GM23338 (cell line): ENCODE results near the gene NEDD4. TPM values are rescaled to one million over a fixed set of nuclear protein-coding genes. Genes with fewer than 3 reads are reported as not detected.

ENCODE experiments used
- ATAC-seq: fragments of 200-7000 bp; cut with Tn5 transposase; 3 replicates; pipeline ENCODE4 v1.9.1; 2020
- DNase-seq: peaks from one replicate; pipeline ENCODE4 v3.0.0-alpha.2; 2015; ENCODE audit warnings: low spot score
- H2AFZ ChIP-seq: fragments of 200-600 bp; sonication (generic); 2 replicates; pipeline ENCODE4 v1.8.0; 2016; ENCODE audit warnings: antibody characterized with exemption, mild to moderate bottlenecking, moderate library complexity
- H3F3A ChIP-seq: fragments of 200-600 bp; sonication (generic); replicated peaks from 2 replicates; pipeline ENCODE4 v1.8.0; 2017; ENCODE audit warnings: antibody characterized with exemption, mixed run types, low read depth
- H3K27ac ChIP-seq: fragments of 200-600 bp; sonication (generic); 2 replicates; pipeline ENCODE4 v1.6.1; 2016; ENCODE audit warnings: low read depth
- H3K27me3 ChIP-seq: fragments of 200-600 bp; sonication (generic); 2 replicates; pipeline ENCODE4 v1.8.0; 2016; ENCODE audit warnings: mild to moderate bottlenecking, mixed run types, moderate library complexity; ENCODE audit not compliant: insufficient read depth
- H3K36me3 ChIP-seq: fragments of 200-600 bp; sonication (generic); 2 replicates; pipeline ENCODE4 v1.8.0; 2016; ENCODE audit warnings: mild to moderate bottlenecking; ENCODE audit not compliant: insufficient read depth
- H3K4me1 ChIP-seq: fragments of 200-600 bp; sonication (generic); 2 replicates; pipeline ENCODE4 v1.8.0; 2016; ENCODE audit warnings: mild to moderate bottlenecking, moderate library complexity; ENCODE audit not compliant: insufficient read depth
- H3K4me2 ChIP-seq: fragments of 200-600 bp; sonication (generic); 2 replicates; pipeline ENCODE4 v1.7.1; 2017; ENCODE audit warnings: mixed run types
- H3K4me3 ChIP-seq: fragments of 200-600 bp; sonication (generic); 2 replicates; pipeline ENCODE4 v1.6.1; 2016; ENCODE audit warnings: mixed run types
- H3K79me2 ChIP-seq: fragments of 200-600 bp; sonication (generic); replicated peaks from 2 replicates; pipeline ENCODE4 v1.8.0; 2017; ENCODE audit warnings: mild to moderate bottlenecking; ENCODE audit not compliant: insufficient read depth
- H3K9me2 ChIP-seq: fragments of 200-600 bp; sonication (generic); 2 replicates; pipeline ENCODE4 v1.8.0; 2017; ENCODE audit not compliant: insufficient read depth
- H4K20me1 ChIP-seq: fragments of 200-600 bp; sonication (generic); replicated peaks from 2 replicates; pipeline ENCODE4 v1.8.0; 2017; ENCODE audit warnings: mild to moderate bottlenecking; ENCODE audit not compliant: insufficient read depth
- H3K27ac Mint-ChIP-seq: 2 replicates; pipeline ENCODE4 v1.8.0; 2020; ENCODE audit warnings: inconsistent platforms, mild to moderate bottlenecking, moderate library complexity, mixed read lengths
- H3K27me3 Mint-ChIP-seq: 3 replicates; pipeline ENCODE4 v1.8.0; 2022; ENCODE audit warnings: low read depth, mild to moderate bottlenecking, moderate library complexity, mixed read lengths, inconsistent platforms; ENCODE audit not compliant: insufficient read depth, poor library complexity
- H3K36me3 Mint-ChIP-seq: 3 replicates; pipeline ENCODE4 v1.8.0; 2021; ENCODE audit warnings: low read depth, mild to moderate bottlenecking, inconsistent platforms, moderate library complexity, mixed read lengths
- H3K4me1 Mint-ChIP-seq: 3 replicates; pipeline ENCODE4 v1.8.0; 2020; ENCODE audit warnings: mild to moderate bottlenecking, inconsistent platforms, mixed read lengths
- H3K4me3 Mint-ChIP-seq: 3 replicates; pipeline ENCODE4 v1.8.0; 2021; ENCODE audit warnings: moderate library complexity, mild to moderate bottlenecking, inconsistent platforms, mixed read lengths
- H3K9me3 Mint-ChIP-seq: 3 replicates; pipeline ENCODE4 v1.8.0; 2020; ENCODE audit warnings: moderate library complexity, mild to moderate bottlenecking, inconsistent platforms, mixed read lengths
- CTCF ChIP-seq, 2 experiments: fragments of 200-600 bp in 1 of 2; sonication (generic) in 1 of 2; conservative IDR thresholded peaks; 2 replicates each; pipeline versions ENCODE4 v1.5.1 to v1.6.1; 2016 to 2017; ENCODE audit warnings: antibody characterized with exemption in 2 of 2, low read depth in 2 of 2, mild to moderate bottlenecking in 2 of 2, moderate library complexity in 1 of 2
- EZH2 ChIP-seq: fragments of 200-600 bp; sonication (generic); IDR thresholded peaks from one replicate; pipeline ENCODE4 v1.8.0; 2017; ENCODE audit warnings: antibody characterized with exemption, mild to moderate bottlenecking, low read depth; ENCODE audit not compliant: unreplicated experiment
- EZH2phosphoT487 ChIP-seq: fragments of 200-600 bp; sonication (generic); IDR thresholded peaks from one replicate; pipeline ENCODE4 v1.8.1; 2018; ENCODE audit warnings: antibody characterized with exemption; ENCODE audit not compliant: unreplicated experiment
- JUNB ChIP-seq: IDR thresholded peaks from one replicate; pipeline ENCODE4 v1.6.1; 2016; ENCODE audit warnings: antibody characterized with exemption; ENCODE audit not compliant: unreplicated experiment
- NANOG ChIP-seq: IDR thresholded peaks from 2 replicates; pipeline ENCODE4 v1.6.1; 2016; ENCODE audit warnings: antibody characterized with exemption, borderline replicate concordance
- POLR2AphosphoS5 ChIP-seq: IDR thresholded peaks from 2 replicates; pipeline ENCODE4 v1.6.1; 2016; ENCODE audit warnings: antibody characterized with exemption, low read depth
- REST ChIP-seq: IDR thresholded peaks from one replicate; pipeline ENCODE4 v1.6.1; 2018; ENCODE audit warnings: antibody characterized with exemption; ENCODE audit not compliant: unreplicated experiment
- ZNF331 ChIP-seq: fragments of 250-450 bp; sonication (Bioruptor Pico); IDR thresholded peaks from 2 replicates; pipeline ENCODE4 v1.5.0; 2020; ENCODE audit warnings: low read depth, mild to moderate bottlenecking, moderate library complexity
- ZNF462 ChIP-seq: fragments of 250-450 bp; sonication (Bioruptor Pico); IDR thresholded peaks from 2 replicates; pipeline ENCODE4 v1.5.0; 2020; ENCODE audit warnings: mild to moderate bottlenecking, moderate library complexity
- polyA plus RNA-seq: library from polyadenylated mRNA; unstranded; fragments of >200 nt; fragmentation: Nextera tagmentation; extraction: Ambion mirVana; gene quantifications from 2 replicates; pipeline ENCODE4 v1.2.1, GENCODE V29; 2016
- total RNA-seq: library from RNA; depleted of rRNA; stranded (reverse); fragments of >200 nt; shearing (Covaris generic); gene quantifications from 2 replicates; pipeline ENCODE4 v1.2.3, GENCODE V29; 2014

The NEDD4 gene
- total and polyA plus RNA-seq, 2 experiments from 2014 or later: 2.1 to 7.2 TPM

GRCh38 chr15:55863911-55864310 is 129.5 kb downstream of the NEDD4 start (continued):
- TF ChIP-seq ZNF331 (CRISPR knock-in tag): no peak
- no peak for TF ChIP-seq JUNB
- TF ChIP-seq POLR2AphosphoS5: no peak

GRCh38 chr15:55861115-55861514 is 132.3 kb downstream of the NEDD4 start:
- Histone ChIP-seq H3K27ac (no peak overlapping the region), H4K20me1 (no peaks in the 10 kb centered on the region), H2AFZ (no peak overlapping the region), H3K4me1 (no peaks in the 10 kb centered on the region), H3K9me2 (no peaks in the 10 kb centered on the region), H3K36me3 (no peaks in the 10 kb centered on the region), H3F3A (no peaks in the 10 kb centered on the region), H3K27me3 (no peaks in the 10 kb centered on the region), H3K4me2 (no peak overlapping the region), H3K4me3 (no peak overlapping the region), H3K79me2 (no peaks in the 10 kb centered on the region)
- ATAC-seq (no peak), DNase-seq (no peak)
- Mint-ChIP-seq H3K9me3 (no peaks in the 10 kb centered on the region), H3K4me1 (no peaks in the 10 kb centered on the region), H3K4me3 (no peak overlapping the region), H3K36me3 (no peaks in the 10 kb centered on the region), H3K27ac (no peak overlapping the region), H3K27me3 (no peaks in the 10 kb centered on the region)
- TF ChIP-seq EZH2phosphoT487: no peak
- TF ChIP-seq EZH2: no peak
- TF ChIP-seq NANOG: no peak
- no peak for TF ChIP-seq JUNB
- no peak for TF ChIP-seq REST

- H3K4me1 Mint-ChIP-seq: no peaks in the 10 kb centered on the region
Observed at GRCh38 chr15:55860468-55860867, 132.9 kb downstream of the NEDD4 start.

More at GRCh38 chr15:55860468-55860867, 132.9 kb downstream of the NEDD4 start:
- no peak overlapping the region for H3K4me3 ChIP-seq
- Mint-ChIP-seq H3K4me3 (no peak overlapping the region), H3K9me3 (no peaks in the 10 kb centered on the region), H3K27ac (no peak overlapping the region), H3K27me3 (no peaks in the 10 kb centered on the region), H3K36me3 (no peaks in the 10 kb centered on the region)
- H3K9me2 ChIP-seq: no peaks in the 10 kb centered on the region
- no peak overlapping the region for H2AFZ ChIP-seq
- no peaks in the 10 kb centered on the region for H3K27me3 ChIP-seq
- H4K20me1 ChIP-seq: no peaks in the 10 kb centered on the region
- no peak overlapping the region for H3K27ac ChIP-seq
- TF ChIP-seq CTCF (conservative IDR thresholded peaks at IDR 0.05; ENCODE audit: low read depth in 2 of 2) (peak; percentile 27 to 28; a peak in 3 of 4 replicates), ZNF462 (no peak)
- DNase-seq: peak; percentile 26
- H3K79me2 ChIP-seq: no peaks in the 10 kb centered on the region
- H3K36me3 ChIP-seq: no peaks in the 10 kb centered on the region
- H3F3A ChIP-seq: no peaks in the 10 kb centered on the region
- H3K4me2 ChIP-seq: no peak overlapping the region
- no peaks in the 10 kb centered on the region for H3K4me1 ChIP-seq
- ATAC-seq: no peak
